Measurements from ENCODE around the gene PNCK.

DNA sequence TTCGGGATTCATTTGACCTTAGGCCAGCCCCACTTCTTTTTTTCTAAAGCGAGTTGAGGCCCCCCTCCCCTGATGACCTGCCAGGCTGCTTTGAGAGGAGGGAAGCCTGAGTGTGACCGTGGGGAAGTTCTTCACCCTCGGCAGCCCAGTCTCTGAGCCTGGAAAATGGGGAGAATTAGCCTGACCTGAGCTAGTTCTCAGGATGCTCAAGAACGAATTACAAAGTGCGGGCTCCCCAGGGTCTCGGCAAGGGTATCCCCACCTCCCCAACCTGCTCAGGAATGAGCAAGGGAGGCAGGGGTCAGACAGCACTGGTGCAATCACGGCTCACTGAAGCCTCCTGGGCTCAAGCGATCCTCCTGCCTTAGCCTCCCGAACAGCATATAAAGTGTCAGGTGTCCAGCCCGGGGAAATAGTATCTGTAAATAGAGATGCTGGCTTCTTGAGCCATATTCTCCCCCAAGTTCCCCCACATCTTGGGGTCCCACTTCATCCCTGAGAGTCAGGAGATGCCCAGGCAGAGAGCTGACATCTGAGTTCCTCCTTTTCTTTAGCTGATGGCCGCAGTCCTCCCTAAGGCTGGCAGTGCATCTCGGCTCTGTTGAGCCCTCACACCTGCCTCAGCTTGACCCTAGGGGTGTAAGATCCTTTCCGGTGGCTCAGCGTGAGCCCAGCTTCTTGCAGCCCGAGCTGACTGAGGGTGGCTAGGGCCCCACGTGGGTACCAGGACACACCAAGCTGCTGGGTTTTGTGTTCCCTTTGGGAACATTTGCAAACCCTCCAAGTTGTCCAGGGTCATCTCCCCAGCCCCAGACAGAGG is 25.0 kb downstream of the PNCK start:
- TF ChIP-seq GATA2 (IDR thresholded peaks at IDR 0.05; ENCODE audit: low read depth, low read length), result no peak
- TF ChIP-seq GATA3 (IDR thresholded peaks at IDR 0.05; ENCODE audit: low read depth, low read length), result no peak

Data from SH-SY5Y (cell line).